CD14-positive monocyte (primary cell): Measurements from ENCODE around the gene EFCAB5. TPM values are rescaled to one million over a fixed set of nuclear protein-coding genes. Genes with fewer than 3 reads are reported as not detected.

Experiments used
- DNase-seq, 3 donors: peaks; one replicate each; pipeline ENCODE4 v3.0.0-alpha.2; 2011 to 2022
- H2AFZ ChIP-seq: 2 replicates; pipeline ENCODE4 v1.6.0; 2012; ENCODE audit warnings: mild to moderate bottlenecking, low read depth, low read length, inconsistent platforms; ENCODE audit not compliant: insufficient read depth, poor library complexity, severe bottlenecking
- H3K27ac ChIP-seq, 2 donors: 1 replicate in 1 of 2; 2 replicates in 1 of 2; pipeline ENCODE4 v1.5.1; 2012 to 2013; ENCODE audit warnings: low read length in 2 of 2, control low read depth in 1 of 2, inconsistent platforms in 1 of 2, low read depth in 1 of 2, mild to moderate bottlenecking in 1 of 2
- H3K27me3 ChIP-seq, 2 donors: one replicate each; pipeline versions ENCODE4 v1.6.0 to v1.6.1; 2011 to 2013; ENCODE audit warnings: low read length in 2 of 2; ENCODE audit not compliant: control insufficient read depth in 2 of 2, insufficient read depth in 2 of 2
- H3K36me3 ChIP-seq, 2 donors: replicated peaks in 1 of 2; 1 replicate in 1 of 2; 2 replicates in 1 of 2; pipeline versions ENCODE4 v1.5.1 to v1.6.1; 2012 to 2013; ENCODE audit warnings: low read length in 2 of 2, control low read depth in 1 of 2, inconsistent platforms in 1 of 2, mild to moderate bottlenecking in 1 of 2; ENCODE audit not compliant: insufficient read depth in 2 of 2, control insufficient read depth in 1 of 2
- H3K4me1 ChIP-seq, 2 donors: 1 replicate in 1 of 2; 2 replicates in 1 of 2; pipeline versions ENCODE4 v1.5.1 to v1.6.1; 2012 to 2013; ENCODE audit warnings: low read length in 2 of 2, control low read depth in 1 of 2, inconsistent platforms in 1 of 2, mild to moderate bottlenecking in 1 of 2, moderate library complexity in 1 of 2; ENCODE audit not compliant: insufficient read depth in 2 of 2, control insufficient read depth in 1 of 2
- H3K4me2 ChIP-seq: replicated peaks from 2 replicates; pipeline ENCODE3; 2012; ENCODE audit warnings: low read length, moderate library complexity, mild to moderate bottlenecking; ENCODE audit not compliant: poor library complexity, severe bottlenecking; ENCODE audit errors: extremely low read depth
- H3K4me3 ChIP-seq, 3 experiments: fragments of 200-600 bp in 1 of 3; sonication (generic) in 1 of 3; replicated peaks in 1 of 3; 1 replicate in 2 of 3; 2 replicates in 1 of 3; pipeline ENCODE4 v1.5.1; 2011 to 2013; ENCODE audit warnings: low read length in 3 of 3, mild to moderate bottlenecking in 3 of 3, control low read depth in 2 of 3, low read depth in 2 of 3, inconsistent platforms in 1 of 3, moderate library complexity in 1 of 3
- H3K79me2 ChIP-seq: 2 replicates; pipeline ENCODE4 v1.6.0; 2012; ENCODE audit warnings: mild to moderate bottlenecking, control low read depth, inconsistent platforms, low read length, moderate library complexity; ENCODE audit not compliant: insufficient read depth
- H3K9ac ChIP-seq: 2 replicates; pipeline ENCODE4 v1.6.0; 2017; ENCODE audit warnings: low read length, mild to moderate bottlenecking; ENCODE audit not compliant: insufficient read depth, poor library complexity, severe bottlenecking
- H3K9me3 ChIP-seq, 2 donors: replicated peaks in 1 of 2; 1 replicate in 1 of 2; 2 replicates in 1 of 2; pipeline versions ENCODE4 v1.5.1 to v1.6.1; 2012 to 2013; ENCODE audit warnings: low read length in 2 of 2, control low read depth in 1 of 2; ENCODE audit not compliant: control insufficient read depth in 1 of 2, insufficient read depth in 1 of 2
- H4K20me1 ChIP-seq: 2 replicates; pipeline ENCODE4 v1.6.0; 2012; ENCODE audit warnings: mild to moderate bottlenecking, low read length, control low read depth, moderate library complexity; ENCODE audit not compliant: insufficient read depth
- H3K27ac Mint-ChIP-seq, 7 donors: one replicate each; pipeline ENCODE4 v1.8.0; 2020; ENCODE audit warnings: mild to moderate bottlenecking in 7 of 7, mixed read lengths in 7 of 7, moderate library complexity in 6 of 7, inconsistent platforms in 2 of 7
- H3K27me3 Mint-ChIP-seq, 3 donors: one replicate each; pipeline ENCODE4 v1.8.0; 2021 to 2022; ENCODE audit warnings: low read depth in 3 of 3, mild to moderate bottlenecking in 3 of 3, mixed read lengths in 3 of 3, moderate library complexity in 3 of 3, inconsistent platforms in 1 of 3
- H3K36me3 Mint-ChIP-seq, 2 donors: one replicate each; pipeline ENCODE4 v1.8.0; 2020; ENCODE audit warnings: mixed read lengths in 2 of 2, inconsistent platforms in 1 of 2, mild to moderate bottlenecking in 1 of 2
- H3K4me1 Mint-ChIP-seq: one replicate; pipeline ENCODE4 v1.8.0; 2020; ENCODE audit warnings: mild to moderate bottlenecking, mixed read lengths
- H3K4me3 Mint-ChIP-seq, 2 donors: one replicate each; pipeline ENCODE4 v1.8.0; 2020; ENCODE audit warnings: mild to moderate bottlenecking in 2 of 2, mixed read lengths in 2 of 2, moderate library complexity in 1 of 2
- H3K9me3 Mint-ChIP-seq, 7 donors: one replicate each; pipeline ENCODE4 v1.8.0; 2020 to 2022; ENCODE audit warnings: mixed read lengths in 7 of 7, mild to moderate bottlenecking in 6 of 7, moderate library complexity in 6 of 7, inconsistent platforms in 2 of 7
- WGBS: methylation state at CpG from one replicate; pipeline ENCODE4 v1.1.5; 2013; ENCODE audit warnings: missing lambda C conversion rate; ENCODE audit not compliant: insufficient coverage; 5-methylcytosine and 5-hydroxymethylcytosine counted together
- intact Hi-C, 2 donors: fragments of 100-400 bp; cut with micrococcal nuclease; formaldehyde crosslinking; loops; one replicate each; pipeline versions ENCODE4 v1.15.0 to v1.15.1; 2023
- polyA plus RNA-seq, 3 donors: library from polyadenylated mRNA; depleted of rRNA in 1 of 3; unstranded in 2 of 3; stranded (reverse) in 1 of 3; fragments of 300-500 nt in 2 of 3; fragments of >200 nt in 1 of 3; fragmentation: Illumina TruSeq in 2 of 3; gene quantifications; 1 replicate in 2 of 3; 2 replicates in 1 of 3; pipeline ENCODE4 v1.2.3, GENCODE V29; 2012 to 2021
- TF ChIP-seq, protein P1 (sequence below): fragments of 200-600 bp; IDR thresholded peaks from one replicate; pipeline ENCODE4 v1.8.0; 2022; ENCODE audit warnings: antibody characterized with exemption, mild to moderate bottlenecking

Gene EFCAB5
- polyA plus RNA-seq, 3 donors, result 0.04 TPM; not detected in 2

DNA sequence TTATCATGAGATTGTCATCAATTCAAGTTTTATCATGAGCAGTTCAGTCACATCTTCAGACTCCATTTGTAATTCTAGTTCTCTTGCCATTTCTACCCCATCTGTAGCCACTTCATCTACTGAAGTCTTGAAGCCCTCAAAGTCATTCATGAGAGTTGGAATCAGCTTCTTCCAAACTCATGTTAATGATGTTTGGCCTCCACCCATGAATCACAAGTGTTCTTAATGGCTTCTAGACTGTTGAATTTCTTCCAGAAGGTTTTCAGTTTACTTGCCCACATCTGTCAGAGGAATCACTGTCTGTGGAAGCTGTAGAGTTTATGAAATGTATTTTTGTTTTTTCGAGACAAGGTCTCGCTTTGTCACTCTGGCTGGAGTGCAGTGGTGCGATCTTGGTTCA, 191.2 kb downstream of the EFCAB5 start:
- H3K79me2 ChIP-seq, result peaks cover 64% of the 10 kb centered on the region
- Mint-ChIP-seq H3K27ac (peak overlapping the region in 1 of 7 donors; percentile 63), H3K9me3 (no peaks in the 10 kb centered on the region)

GRCh38 chr17:30133197-30133596, 191.8 kb downstream of the EFCAB5 start:
- WGBS, result 100% methylated on average over 1 of the region's 3 CpGs
- Histone ChIP-seq H3K4me3 (no peak overlapping the region), H3K9ac (no peak overlapping the region), H3K27ac (no peak overlapping the region), H4K20me1 (peaks cover 67% of the 10 kb centered on the region), H3K27me3 (no peaks in the 10 kb centered on the region), H3K9me3 (no peaks in the 10 kb centered on the region), H2AFZ (no peak overlapping the region), H3K79me2 (peaks cover 66% of the 10 kb centered on the region), H3K4me2 (no peak overlapping the region), H3K36me3 (peaks cover 27 to 82% of the 10 kb centered on the region in 2 donors), H3K4me1 (no peaks in the 10 kb centered on the region)
- no peaks in the 10 kb centered on the region for H3K4me1 Mint-ChIP-seq
- no peaks in the 10 kb centered on the region for H3K9me3 Mint-ChIP-seq
- no peak overlapping the region for H3K4me3 Mint-ChIP-seq
- peak overlapping the region in 1 of 7 donors; percentile 25 for H3K27ac Mint-ChIP-seq
- intact Hi-C loops, result no loop called here
- no peak for DNase-seq
- peaks cover 42 to 47% of the 10 kb centered on the region in 2 donors for H3K36me3 Mint-ChIP-seq
- H3K27me3 Mint-ChIP-seq, result no peaks in the 10 kb centered on the region
- TF ChIP-seq, protein P1, sequence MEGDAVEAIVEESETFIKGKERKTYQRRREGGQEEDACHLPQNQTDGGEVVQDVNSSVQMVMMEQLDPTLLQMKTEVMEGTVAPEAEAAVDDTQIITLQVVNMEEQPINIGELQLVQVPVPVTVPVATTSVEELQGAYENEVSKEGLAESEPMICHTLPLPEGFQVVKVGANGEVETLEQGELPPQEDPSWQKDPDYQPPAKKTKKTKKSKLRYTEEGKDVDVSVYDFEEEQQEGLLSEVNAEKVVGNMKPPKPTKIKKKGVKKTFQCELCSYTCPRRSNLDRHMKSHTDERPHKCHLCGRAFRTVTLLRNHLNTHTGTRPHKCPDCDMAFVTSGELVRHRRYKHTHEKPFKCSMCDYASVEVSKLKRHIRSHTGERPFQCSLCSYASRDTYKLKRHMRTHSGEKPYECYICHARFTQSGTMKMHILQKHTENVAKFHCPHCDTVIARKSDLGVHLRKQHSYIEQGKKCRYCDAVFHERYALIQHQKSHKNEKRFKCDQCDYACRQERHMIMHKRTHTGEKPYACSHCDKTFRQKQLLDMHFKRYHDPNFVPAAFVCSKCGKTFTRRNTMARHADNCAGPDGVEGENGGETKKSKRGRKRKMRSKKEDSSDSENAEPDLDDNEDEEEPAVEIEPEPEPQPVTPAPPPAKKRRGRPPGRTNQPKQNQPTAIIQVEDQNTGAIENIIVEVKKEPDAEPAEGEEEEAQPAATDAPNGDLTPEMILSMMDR, result no peak

More for the DNA sequence above, 191.2 kb downstream of the EFCAB5 start:
- Histone ChIP-seq H3K9ac (no peak overlapping the region), H3K4me3 (no peak overlapping the region), H2AFZ (no peak overlapping the region), H3K27me3 (no peaks in the 10 kb centered on the region), H4K20me1 (peaks cover 61% of the 10 kb centered on the region), H3K4me1 (no peaks in the 10 kb centered on the region), H3K36me3 (peaks cover 33 to 81% of the 10 kb centered on the region in 2 donors), H3K4me2 (no peak overlapping the region), H3K9me3 (no peaks in the 10 kb centered on the region), H3K27ac (no peak overlapping the region)
- H3K4me1 Mint-ChIP-seq, result no peaks in the 10 kb centered on the region
- DNase-seq, result no peak
- no peak overlapping the region for H3K4me3 Mint-ChIP-seq
- no peaks in the 10 kb centered on the region for H3K27me3 Mint-ChIP-seq
- intact Hi-C loops, result no loop called here
- WGBS, result no CpG with 5 or more reads among the region's 3 CpGs
- TF ChIP-seq, protein P1, result no peak
- peaks cover 40 to 50% of the 10 kb centered on the region in 2 donors for H3K36me3 Mint-ChIP-seq
